ENCODE data around the gene C19orf44. TPM values are rescaled to one million over a fixed set of nuclear protein-coding genes. Genes with fewer than 3 reads are reported as not detected.

Gene C19orf44
- total RNA-seq = 3.6 and 5.9 TPM in 2 replicates

GRCh38 chr19:16495982-16496612 lies at the start of gene C19orf44, which contains the start of gene CALR3:
Gene C19orf44, plus strand, starts transcription at chr19:16496394. Its CDS starts 4,399 bp downstream, at chr19:16500793.
Gene CALR3, minus strand, starts transcription at chr19:16496167. Its CDS starts 38 bp downstream, at chr19:16496129.

DNA sequence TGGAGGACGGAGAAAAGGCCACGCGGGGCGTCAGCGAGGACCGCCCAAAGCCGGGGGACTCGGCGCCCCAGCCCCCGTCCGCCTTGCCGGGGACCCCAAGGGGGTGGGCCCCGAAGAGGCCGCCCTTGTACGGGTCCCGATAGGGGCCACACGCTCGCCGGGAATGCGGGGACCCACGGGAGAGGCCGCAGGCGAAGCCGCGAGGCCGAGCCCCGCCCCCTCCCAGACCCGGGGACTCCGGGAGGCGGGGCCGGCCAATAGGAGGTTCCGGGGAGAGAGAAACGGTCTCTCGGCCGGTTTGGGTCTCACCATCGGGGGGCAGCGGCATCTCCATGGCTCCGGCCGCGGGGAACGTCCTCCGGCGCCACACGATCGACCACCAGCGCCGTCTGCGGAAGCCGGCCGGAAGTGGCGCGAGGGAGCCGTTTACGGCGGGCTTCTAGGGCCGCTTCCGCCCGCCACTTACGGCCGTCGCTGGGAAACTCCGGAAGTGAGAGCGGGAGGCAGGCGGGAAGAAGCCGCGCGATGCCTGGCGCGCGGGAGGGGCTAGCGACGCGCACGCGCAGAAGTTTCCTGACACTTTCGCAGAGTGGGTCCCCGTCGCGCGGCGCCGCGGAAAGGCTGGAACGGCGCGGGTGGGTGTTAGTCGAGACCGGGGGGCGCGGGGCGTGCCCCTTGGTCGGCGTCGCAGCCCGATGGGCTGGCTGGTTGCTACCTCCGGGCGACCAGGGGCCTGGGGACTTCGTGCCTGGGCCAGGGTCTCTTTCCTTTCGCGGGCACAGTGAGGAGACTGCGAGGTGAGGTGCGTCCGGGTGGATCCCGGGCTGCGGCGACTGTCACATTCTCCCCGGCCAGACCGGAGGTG lies 46.1 kb downstream of the C19orf44 start, which contains the start of gene CHERP:
Gene CHERP (minus strand): TSS at position 393 of the 865 bp plus-strand sequence. CDS start 59 bp downstream, at position 334.

Other genes starting within 250 kb of the C19orf44 start
- 1.4 and 2.4 TPM in 2 replicates for gene KLF2, start 171.6 kb upstream of the C19orf44 start, total RNA-seq
- gene EPS15L1, start 24.4 kb upstream of the C19orf44 start, total RNA-seq = 8.2 and 15.7 TPM in 2 replicates
- gene CALR3, start 227 bp upstream of the C19orf44 start, total RNA-seq = not detected in 2 replicates
- 8.9 and 10.9 TPM in 2 replicates for gene CHERP, start 46.0 kb downstream of the C19orf44 start, total RNA-seq
- 31.8 and 53.2 TPM in 2 replicates for gene SLC35E1, start 76.0 kb downstream of the C19orf44 start, total RNA-seq
- gene MED26, start 131.8 kb downstream of the C19orf44 start, total RNA-seq = 5.3 and 7.4 TPM in 2 replicates
- 96.5 and 112 TPM in 2 replicates for gene SMIM7, start 163.8 kb downstream of the C19orf44 start, total RNA-seq
- gene TMEM38A, start 164.7 kb downstream of the C19orf44 start, total RNA-seq = 1.3 and 3.6 TPM in 2 replicates
- gene NWD1, start 223.5 kb downstream of the C19orf44 start, total RNA-seq = not detected in 2 replicates